ENCODE data around the gene STAG2. TPM values are rescaled to one million over a fixed set of nuclear protein-coding genes. Genes with fewer than 3 reads are reported as not detected.

Gene STAG2
- total RNA-seq: 73.2 and 86.0 TPM in 2 replicates

DNA sequence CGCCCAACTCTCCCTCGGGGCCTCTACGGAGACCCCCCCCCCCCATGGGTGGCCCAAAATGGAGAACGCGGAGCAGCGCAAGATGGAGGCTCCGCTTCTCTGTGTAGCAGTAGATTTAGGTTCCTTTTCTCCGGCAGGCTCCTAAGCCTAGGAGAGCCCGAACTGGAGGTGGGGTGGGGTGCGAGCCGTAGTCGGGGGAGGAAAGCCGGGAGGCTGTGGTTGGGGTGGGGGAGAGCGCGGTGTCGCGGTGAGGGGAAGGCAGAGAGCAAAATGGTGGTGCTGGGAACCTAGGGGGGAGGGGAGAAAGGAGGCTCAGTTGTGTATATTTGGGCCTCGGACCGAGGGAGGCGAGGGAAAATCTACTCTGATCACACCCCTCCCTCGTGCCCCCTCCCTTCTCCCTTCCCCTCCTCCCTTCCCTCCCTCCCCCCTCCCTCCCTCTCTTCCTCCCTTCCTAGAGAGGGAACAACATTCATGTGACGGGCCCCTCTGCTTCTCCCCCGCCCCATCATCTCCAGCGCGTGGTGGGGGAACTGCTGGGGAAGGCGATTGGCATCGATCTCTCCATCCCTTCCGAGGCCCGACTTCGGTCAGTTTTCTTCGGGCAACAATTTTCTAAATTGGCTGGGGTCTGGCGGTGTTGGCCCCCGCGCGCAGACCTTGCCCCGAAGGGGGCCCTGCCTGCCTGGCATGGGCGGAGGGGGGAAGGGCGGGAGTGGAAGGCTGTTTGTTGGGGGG lies at the start of gene STAG2:
Gene STAG2 (plus strand): TSS at position 439 of the 738 bp plus-strand sequence. CDS start 60,922 bp downstream, outside the sequence.

Other genes starting within 250 kb of the STAG2 start
- 54.6 and 65.4 TPM in 2 replicates for gene THOC2, start 228.7 kb upstream of the STAG2 start, total RNA-seq
- gene XIAP, start 101.7 kb upstream of the STAG2 start, total RNA-seq: 38.5 and 44.3 TPM in 2 replicates